Mesenteric fat pad (tissue), 1 donor: ENCODE data around the gene WDR41. TPM values are rescaled to one million over a fixed set of nuclear protein-coding genes. Genes with fewer than 3 reads are reported as not detected.
"Not testable (repeated sequence)": the region's sequence is repeated elsewhere in the genome, so short reads cannot be mapped to it uniquely, and the experiment has no call there.

Experiments
- DNase-seq: peaks from one replicate; pipeline ENCODE4 v3.0.0-alpha.2; 2020; ENCODE audit warnings: low spot score
- long read RNA-seq: library from polyadenylated mRNA; unstranded; transcript quantifications from one replicate; pipeline ENCODE4 v2.0.0, GENCODE V29; 2020
- total RNA-seq: library from RNA; stranded (reverse); fragmentation: NEBNext Ultra II Directional; extraction: Animal tissue kit (Norgen Biotek cat#: 25700); gene quantifications from one replicate; pipeline ENCODE4 v1.2.1, GENCODE V29; 2021
- donor health status: DM: yes; HTN: yes; CAD: no.

WDR41 gene, protein sequence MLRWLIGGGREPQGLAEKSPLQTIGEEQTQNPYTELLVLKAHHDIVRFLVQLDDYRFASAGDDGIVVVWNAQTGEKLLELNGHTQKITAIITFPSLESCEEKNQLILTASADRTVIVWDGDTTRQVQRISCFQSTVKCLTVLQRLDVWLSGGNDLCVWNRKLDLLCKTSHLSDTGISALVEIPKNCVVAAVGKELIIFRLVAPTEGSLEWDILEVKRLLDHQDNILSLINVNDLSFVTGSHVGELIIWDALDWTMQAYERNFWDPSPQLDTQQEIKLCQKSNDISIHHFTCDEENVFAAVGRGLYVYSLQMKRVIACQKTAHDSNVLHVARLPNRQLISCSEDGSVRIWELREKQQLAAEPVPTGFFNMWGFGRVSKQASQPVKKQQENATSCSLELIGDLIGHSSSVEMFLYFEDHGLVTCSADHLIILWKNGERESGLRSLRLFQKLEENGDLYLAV
- 38.8 TPM for total RNA-seq
- long read RNA-seq, transcript WDR41-201 (13 exons, 3,958 nt) = major isoform, 52 of 99 reads
- long read RNA-seq, partial matches to known transcripts = 21 of 99 reads
- long read RNA-seq, other reads (novel, unspliced or antisense) = 21 of 99 reads

- DNase-seq = peak; percentile 96
Measured at GRCh38 chr5:77491783-77492652, at the start of gene WDR41. Gene WDR41, minus strand, starts transcription at chr5:77492316. Its CDS starts 96 bp downstream, at chr5:77492220.

DNA sequence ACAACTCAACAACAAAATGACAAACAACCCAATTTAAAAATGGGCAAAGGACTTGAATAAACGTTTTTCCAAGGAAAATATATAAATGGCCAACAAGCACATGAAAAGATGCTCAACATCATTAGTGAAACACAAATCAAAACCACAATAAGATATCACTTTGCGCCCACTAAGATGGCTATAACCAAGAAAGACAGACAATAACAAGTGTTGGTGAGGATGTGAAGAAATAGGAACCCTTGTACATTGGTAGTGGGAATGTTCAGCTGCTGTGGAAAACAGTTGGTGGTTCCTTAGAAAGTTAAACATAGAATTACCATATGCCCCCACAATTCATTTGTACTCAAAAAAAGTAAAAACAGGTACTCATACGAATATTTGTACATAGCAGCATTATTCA is 39.2 kb upstream of the WDR41 start:
- no peak for DNase-seq

DNA sequence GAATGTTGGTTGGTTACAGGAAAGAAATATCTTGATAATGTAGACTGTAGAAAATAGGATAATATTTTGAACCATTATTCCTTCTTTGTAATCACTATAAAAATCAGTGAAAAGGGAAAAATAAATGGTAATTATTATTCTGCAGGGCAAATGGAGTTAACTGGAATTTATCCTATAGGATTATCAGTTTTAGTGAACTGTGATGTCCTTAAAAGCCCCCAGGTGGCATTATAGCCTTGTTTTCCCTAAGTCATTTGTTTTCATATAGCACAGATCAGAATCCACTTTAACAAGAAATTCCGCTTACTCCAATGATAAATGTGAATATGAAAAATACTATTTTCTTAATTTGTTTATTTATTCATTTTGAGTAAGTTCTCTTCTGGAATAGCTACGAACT is 26.2 kb upstream of the WDR41 start:
- DNase-seq = no peak

GRCh38 chr5:77514457-77514856 is 22.3 kb upstream of the WDR41 start:
- no peak for DNase-seq

DNA sequence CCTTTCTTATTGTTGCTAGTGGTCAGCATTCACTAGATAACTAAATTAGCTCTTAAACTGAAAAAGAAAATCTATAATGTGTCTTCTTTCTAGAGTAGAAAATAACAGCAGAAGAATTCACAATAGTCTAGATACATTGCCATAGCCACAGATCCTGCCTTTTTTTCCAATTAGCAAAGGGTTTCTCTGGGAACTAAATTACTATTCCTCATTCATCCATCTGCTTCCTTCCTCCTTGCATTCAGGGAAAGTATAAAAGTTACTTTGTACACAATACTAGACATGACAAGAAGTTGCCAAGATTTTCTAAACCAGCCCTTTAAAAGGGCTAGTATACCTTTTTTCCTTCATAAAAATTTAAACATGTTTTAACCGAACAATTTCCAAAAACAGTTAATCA is 21.2 kb upstream of the WDR41 start:
- no peak for DNase-seq

- not testable (repeated sequence) for DNase-seq
Measured at GRCh38 chr5:77501132-77501531, 9.0 kb upstream of the WDR41 start.

DNA sequence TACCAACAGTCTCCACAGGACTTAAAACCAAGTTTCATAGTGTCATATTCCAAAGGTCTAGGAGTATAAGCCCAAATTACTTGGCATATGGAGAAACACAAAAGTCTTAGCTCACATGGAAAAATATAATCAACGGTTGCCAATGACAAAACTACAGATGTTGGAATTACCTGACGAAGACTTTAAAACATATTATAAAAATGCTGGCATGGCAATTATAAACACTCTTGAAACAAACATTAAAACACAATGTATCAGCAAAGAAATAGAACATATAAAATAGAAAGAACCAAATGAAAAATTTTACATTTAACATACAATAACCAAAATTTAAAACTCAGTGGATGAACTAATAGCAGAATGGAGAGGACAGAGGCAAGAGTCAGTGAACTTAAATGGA is 7.9 kb upstream of the WDR41 start:
- DNase-seq = no peak

- DNase-seq = no peak
Measured at GRCh38 chr5:77499441-77499840, 7.3 kb upstream of the WDR41 start.

DNA sequence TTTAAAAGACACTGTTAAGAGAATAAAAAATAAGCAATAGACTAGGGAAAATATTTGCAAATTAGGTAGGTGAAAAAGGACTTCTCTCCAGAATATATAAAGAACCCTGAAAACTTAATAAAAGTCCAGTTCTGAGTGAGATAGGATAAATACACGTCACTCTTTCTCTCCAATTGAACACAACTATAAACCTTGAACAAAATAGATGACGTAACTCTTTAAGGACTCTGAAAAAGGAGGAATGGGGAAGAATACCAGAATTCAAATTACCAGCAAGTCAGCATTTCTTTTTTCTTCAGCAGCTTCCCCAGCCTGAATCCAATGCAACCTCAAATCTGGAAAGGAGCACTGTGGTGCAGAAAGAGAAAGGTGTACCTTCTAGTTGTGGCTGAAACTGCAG is 6.8 kb upstream of the WDR41 start:
- no peak for DNase-seq

- DNase-seq = no peak
Measured at GRCh38 chr5:77494935-77495334, 2.8 kb upstream of the WDR41 start.

DNA sequence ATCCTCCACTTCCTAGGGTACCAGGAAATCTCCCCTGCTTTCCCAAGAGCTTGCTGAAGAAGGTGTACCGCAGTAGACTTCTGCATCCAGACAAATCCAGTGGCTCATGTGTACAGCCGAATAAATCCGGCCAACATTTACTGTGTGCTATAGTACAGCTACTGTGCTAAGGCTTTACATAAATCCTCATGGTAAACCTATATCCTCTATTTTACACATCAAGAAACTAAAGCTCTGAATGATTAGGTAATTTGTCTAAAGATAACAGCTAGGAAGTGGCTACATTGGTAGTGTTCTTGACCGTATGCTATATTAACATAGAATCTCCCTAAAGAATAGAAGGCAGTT is 511 bp upstream of the WDR41 start:
- DNase-seq = no peak

DNA sequence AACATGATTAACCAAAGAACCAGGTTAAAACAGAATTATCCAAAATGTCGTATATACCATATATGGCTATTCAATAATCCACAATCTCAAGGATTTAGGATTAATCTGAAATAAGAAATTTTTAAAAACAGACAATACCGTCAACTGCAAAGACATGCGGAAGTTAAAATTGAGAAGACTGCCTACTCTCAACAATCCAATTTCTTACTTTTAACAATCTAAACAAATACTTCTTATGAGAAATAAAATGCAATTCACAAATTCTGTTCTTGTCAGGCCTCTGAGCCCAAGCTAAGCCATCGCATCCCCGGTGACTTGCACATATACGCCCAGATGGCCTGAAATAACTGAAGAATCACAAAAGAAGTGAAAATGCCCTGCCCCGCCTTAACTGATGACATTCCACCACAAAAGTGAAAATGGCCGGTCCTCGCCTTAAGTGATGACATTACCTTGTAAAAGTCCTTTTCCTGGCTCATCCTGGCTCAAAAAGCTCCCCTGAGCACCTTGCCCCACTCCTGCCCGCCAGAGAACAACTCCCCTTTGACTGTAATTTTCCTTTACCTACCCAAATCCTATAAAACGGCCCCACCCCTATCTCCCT is 1.3 kb downstream of the WDR41 start:
- not testable (repeated sequence) for DNase-seq

DNA sequence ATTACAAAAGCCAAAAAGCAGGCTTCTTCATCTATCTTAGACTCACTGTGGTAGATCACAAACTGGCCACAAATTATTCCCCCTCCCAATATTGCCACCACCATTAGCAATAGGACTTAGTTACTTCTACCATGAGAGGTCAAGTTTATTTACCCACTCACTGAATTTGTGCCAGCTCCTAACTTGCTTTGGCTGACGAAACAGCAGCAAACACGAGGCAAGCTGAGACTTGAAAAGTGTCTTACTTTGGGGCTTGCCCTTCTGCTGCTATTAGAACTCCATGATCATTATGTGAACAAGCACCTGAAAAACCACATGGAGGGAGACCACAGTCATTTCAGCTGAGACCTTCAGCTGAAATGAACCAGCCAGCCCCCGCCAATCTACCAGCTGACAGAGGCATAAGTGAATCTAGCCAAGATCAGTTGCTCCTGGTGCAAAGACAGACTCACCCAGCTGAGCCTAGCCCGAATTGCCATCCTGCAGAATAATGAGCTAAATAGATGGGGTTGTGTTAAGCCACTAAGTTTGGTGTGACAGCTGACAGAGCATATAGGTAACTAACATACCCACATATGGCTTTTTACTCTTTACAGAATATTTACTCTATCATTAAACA is 5.7 kb downstream of the WDR41 start:
- no peak for DNase-seq

DNA sequence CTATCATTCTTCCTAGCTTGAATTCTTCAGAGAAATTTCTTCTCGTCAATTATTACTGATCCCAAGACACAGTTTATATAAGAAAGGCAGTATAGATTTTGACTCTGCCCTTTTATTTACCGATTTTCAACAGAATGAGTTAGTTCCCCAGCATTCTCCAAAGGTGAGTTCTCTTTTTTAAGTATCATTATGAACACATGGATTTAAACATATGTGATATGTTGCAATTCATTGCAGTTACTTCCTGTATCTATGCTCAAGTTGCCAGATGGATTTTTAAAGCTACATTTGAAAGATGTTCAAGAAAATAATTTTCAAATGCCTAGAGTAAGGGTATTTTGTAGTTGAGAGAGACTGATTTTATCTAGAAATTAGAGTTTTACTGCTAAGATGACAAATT is 8.4 kb downstream of the WDR41 start:
- no peak for DNase-seq

- not testable (repeated sequence) for DNase-seq
Measured at GRCh38 chr5:77475041-77475440, 17.1 kb downstream of the WDR41 start.

- not testable (repeated sequence) for DNase-seq
Measured at GRCh38 chr5:77468875-77469274, 23.2 kb downstream of the WDR41 start.

DNA sequence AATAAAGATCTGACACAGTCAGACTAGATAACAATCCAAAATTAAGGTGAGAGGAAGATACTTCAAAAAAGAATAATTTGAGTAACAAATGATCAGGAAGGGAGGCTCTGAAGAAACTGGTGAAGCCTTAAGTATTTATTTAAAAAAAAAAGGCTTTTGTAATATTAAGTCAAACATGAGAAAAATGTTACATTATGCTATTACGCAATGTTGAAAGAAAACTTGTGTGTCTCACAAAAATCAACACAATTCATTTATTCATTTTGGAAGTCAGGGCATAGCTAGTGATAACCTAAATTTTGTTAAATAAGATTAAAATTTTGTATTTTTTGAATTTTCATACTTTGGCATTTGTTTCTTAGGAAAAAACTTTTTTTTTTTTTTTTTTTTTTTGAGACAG is 28.2 kb downstream of the WDR41 start:
- DNase-seq = no peak

- no peak for DNase-seq
Measured at GRCh38 chr5:77461287-77461686, 30.8 kb downstream of the WDR41 start.

GRCh38 chr5:77454123-77454522 is 38.0 kb downstream of the WDR41 start:
- DNase-seq = no peak

DNA sequence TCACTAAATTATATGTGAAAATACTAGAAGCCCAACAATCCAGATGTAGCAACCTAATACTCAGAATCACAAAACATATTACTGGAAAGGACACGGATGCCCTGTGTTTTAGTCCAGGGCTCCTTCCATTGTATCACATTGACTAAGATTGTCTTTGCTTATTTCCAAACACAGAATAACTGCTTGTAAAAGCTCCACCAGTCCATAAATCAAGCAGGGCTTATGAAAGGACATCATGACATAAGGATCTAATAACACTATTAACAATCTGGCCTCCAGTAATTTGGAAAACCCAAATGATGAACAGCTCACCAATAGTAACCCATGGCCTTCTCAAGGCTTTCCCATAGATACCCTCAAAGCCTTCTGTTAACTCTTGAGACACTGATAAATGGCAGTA is 39.8 kb downstream of the WDR41 start:
- no peak for DNase-seq

DNA sequence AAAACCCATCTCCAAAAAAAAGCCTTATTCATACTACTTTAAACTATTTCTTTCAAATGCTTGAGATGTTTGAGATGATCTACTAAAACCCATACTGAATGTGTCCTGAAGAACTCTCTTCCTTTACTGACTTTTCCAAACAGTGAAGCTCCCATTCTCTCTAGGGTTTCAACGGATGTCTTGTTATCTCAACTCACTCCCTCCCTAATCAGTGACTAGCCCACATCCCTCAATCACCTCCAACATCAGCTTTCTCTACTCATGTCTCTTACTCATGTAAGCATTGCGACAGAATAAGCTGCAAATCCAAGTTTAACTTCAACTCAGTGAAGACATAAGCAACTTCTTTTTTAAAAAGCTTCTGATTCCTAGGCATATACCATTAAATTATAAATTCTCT is 42.1 kb downstream of the WDR41 start:
- no peak for DNase-seq
